ENCODE measurements around the gene BBS4.

The BBS4 gene

GRCh38 chr15:72690938-72691337 is 4.9 kb downstream of the BBS4 start:
- Histone ChIP-seq H3K27ac (ENCODE audit: extremely low read depth, low read depth, low read length) (no peak overlapping the region), H3K9me3 (ENCODE audit: control insufficient read depth, insufficient read depth, low read depth, low read length) (no peaks in the 10 kb centered on the region), H3K4me3 (ENCODE audit: low read depth, low read length) (no peak overlapping the region), H3K36me3 (ENCODE audit: control insufficient read depth in 2 of 2, insufficient read depth in 1 of 2, low read length in 2 of 2) (peaks cover 0 to 3% of the 10 kb centered on the region in 2 experiments; a peak in 1 of 3 replicates), H3K4me1 (ENCODE audit: control insufficient read depth, insufficient read depth, low read length) (peaks cover 6% of the 10 kb centered on the region; the same call in 1 of the 2 replicates)
- ChIA-PET CTCF (interaction anchor here (0.5 kb wide), 1 partner anchor 549 kb away, joined by 3 read pairs; no protein-coding TSS in a partner anchor), POLR2A (no interaction called here)
- TF ChIP-seq ZNF404 (tag by site-specific recombination; IDR thresholded peaks at IDR 0.05) = no peak
- TF ChIP-seq ZNF48 (tag by site-specific recombination; IDR thresholded peaks at IDR 0.05) = no peak
- no peak for TF ChIP-seq ZNF335 (tag by site-specific recombination; conservative IDR thresholded peaks at IDR 0.05)
- no peak for TF ChIP-seq ZNF121 (tag by site-specific recombination; IDR thresholded peaks at IDR 0.05)
- no peak for TF ChIP-seq PRDM1 (tag by site-specific recombination; IDR thresholded peaks at IDR 0.05)
- no peak for TF ChIP-seq ZNF843 (tag by site-specific recombination; IDR thresholded peaks at IDR 0.05)
- TF ChIP-seq ZNF10 (tag by site-specific recombination; IDR thresholded peaks at IDR 0.05) = no peak
- TF ChIP-seq ZNF837 (tag by site-specific recombination; IDR thresholded peaks at IDR 0.05) = no peak
- TF ChIP-seq YY2 (tag by site-specific recombination; IDR thresholded peaks at IDR 0.05) = no peak
- no peak for TF ChIP-seq HOXD13 (CRISPR knock-in tag; IDR thresholded peaks at IDR 0.05; ENCODE audit: borderline replicate concordance)
- TF ChIP-seq REPIN1 (tag by site-specific recombination; IDR thresholded peaks at IDR 0.05; ENCODE audit: low read depth) = no peak
- no peak for TF ChIP-seq ZNF280C (tag by site-specific recombination; IDR thresholded peaks at IDR 0.05)
- no peak for TF ChIP-seq TRIM28 (IDR thresholded peaks at IDR 0.05; ENCODE audit: borderline replicate concordance, low read length)
- TF ChIP-seq ZNF521 (tag by site-specific recombination; IDR thresholded peaks at IDR 0.05) = no peak

GRCh38 chr15:72698938-72699337 is 12.9 kb downstream of the BBS4 start:
- Histone ChIP-seq H3K27ac (ENCODE audit: extremely low read depth, low read depth, low read length) (no peak overlapping the region), H3K9me3 (ENCODE audit: control insufficient read depth, insufficient read depth, low read depth, low read length) (no peaks in the 10 kb centered on the region), H3K4me1 (ENCODE audit: control insufficient read depth, insufficient read depth, low read length) (no peaks in the 10 kb centered on the region), H3K4me3 (ENCODE audit: low read depth, low read length) (no peak overlapping the region), H3K36me3 (ENCODE audit: control insufficient read depth in 2 of 2, insufficient read depth in 1 of 2, low read length in 2 of 2) (no peaks in the 10 kb centered on the region; a peak in 1 of 3 replicates)
- ChIA-PET CTCF (interaction anchor here (0.7 to 0.8 kb wide), 2 partner anchors 23 to 503 kb away, joined by 3 to 5 read pairs; no protein-coding TSS in a partner anchor), POLR2A (interaction anchor here (1.2 kb wide), 1 partner anchor 13 kb away, joined by 3 read pairs; the partner anchor contains the start of genes BBS4 and HIGD2B)
- TF ChIP-seq PRDM10 (tag by site-specific recombination; IDR thresholded peaks at IDR 0.05) = no peak
- TF ChIP-seq ZNF549 (tag by site-specific recombination; IDR thresholded peaks at IDR 0.05) = no peak
- TF ChIP-seq ZNF488 (tag by site-specific recombination; IDR thresholded peaks at IDR 0.05) = no peak
- no peak for TF ChIP-seq ZNF366 (tag by site-specific recombination; conservative IDR thresholded peaks at IDR 0.05)
- no peak for TF ChIP-seq KLF7 (tag by site-specific recombination; IDR thresholded peaks at IDR 0.05; ENCODE audit: borderline replicate concordance)
- no peak for TF ChIP-seq ZNF324 (tag by site-specific recombination; IDR thresholded peaks at IDR 0.05)
- TF ChIP-seq ZNF658 (tag by site-specific recombination; IDR thresholded peaks at IDR 0.05) = no peak
- no peak for TF ChIP-seq KLF1 (tag by site-specific recombination; IDR thresholded peaks at IDR 0.05)
- TF ChIP-seq ZNF114 (tag by site-specific recombination; IDR thresholded peaks at IDR 0.05) = no peak
- TF ChIP-seq ZNF335 (tag by site-specific recombination; conservative IDR thresholded peaks at IDR 0.05) = no peak
- no peak for TF ChIP-seq ZNF580 (tag by site-specific recombination; IDR thresholded peaks at IDR 0.05)
